GM06990 (cell line): Measurements from ENCODE around the gene STMN1.

Experiments used
- DNase-seq: peaks from one replicate; pipeline ENCODE4 v3.0.0-alpha.2; 2011; ENCODE audit not compliant: insufficient read length; ENCODE audit errors: extremely low read depth
- H3K27me3 ChIP-seq: replicated peaks from 2 replicates; pipeline ENCODE4 v1.6.0; 2011; ENCODE audit warnings: low read length; ENCODE audit not compliant: control insufficient read depth, insufficient read depth
- H3K36me3 ChIP-seq: 2 replicates; pipeline ENCODE4 v1.5.1; 2011; ENCODE audit warnings: low read length; ENCODE audit not compliant: control insufficient read depth, insufficient read depth
- H3K4me3 ChIP-seq: replicated peaks from 2 replicates; pipeline ENCODE4 v1.5.1; 2011; ENCODE audit warnings: low read depth, mild to moderate bottlenecking, control low read depth, low read length
- CTCF ChIP-seq: IDR thresholded peaks from 2 replicates; pipeline ENCODE4 v1.5.1; 2011; ENCODE audit warnings: low read length, control low read depth, mild to moderate bottlenecking, inconsistent platforms; ENCODE audit not compliant: insufficient read depth, poor library complexity, severe bottlenecking

STMN1 gene

GRCh38 chr1:25932321-25932720 is 26.1 kb upstream of the STMN1 start:
- DNase-seq = no peak
- Histone ChIP-seq H3K36me3 (no peaks in the 10 kb centered on the region), H3K27me3 (peaks cover 4% of the 10 kb centered on the region), H3K4me3 (no peak overlapping the region)
- no peak for TF ChIP-seq CTCF

GRCh38 chr1:25929016-25929415 is 22.8 kb upstream of the STMN1 start:
- Histone ChIP-seq H3K4me3 (no peak overlapping the region), H3K27me3 (peaks cover 2% of the 10 kb centered on the region), H3K36me3 (no peaks in the 10 kb centered on the region)
- TF ChIP-seq CTCF = no peak
- DNase-seq = no peak

- Histone ChIP-seq H3K36me3 (no peaks in the 10 kb centered on the region), H3K4me3 (no peak overlapping the region), H3K27me3 (peaks cover 3% of the 10 kb centered on the region)
- no peak for TF ChIP-seq CTCF
- DNase-seq = no peak
These were observed 21.5 kb upstream of the STMN1 start for GRCh38 chr1:25927521-25928265.

GRCh38 chr1:25926731-25927496 is 20.7 kb upstream of the STMN1 start:
- DNase-seq = no peak
- peaks cover 3% of the 10 kb centered on the region for H3K27me3 ChIP-seq
- H3K4me3 ChIP-seq = no peak overlapping the region
- no peak for TF ChIP-seq CTCF
- no peaks in the 10 kb centered on the region for H3K36me3 ChIP-seq

- H3K27me3 ChIP-seq = peaks cover 3% of the 10 kb centered on the region
- TF ChIP-seq CTCF = no peak
- H3K36me3 ChIP-seq = no peaks in the 10 kb centered on the region
- no peak overlapping the region for H3K4me3 ChIP-seq
- no peak for DNase-seq
These were observed 18.2 kb upstream of the STMN1 start for GRCh38 chr1:25924454-25924853.
